ENCODE results near the gene PDE4D.

GRCh38 chr5:59500014-59500413 is 393.5 kb downstream of the PDE4D start:
- no peak for TF ChIP-seq CTCF (IDR thresholded peaks at IDR 0.05)
- no peak for TF ChIP-seq POLR2A (IDR thresholded peaks at IDR 0.05)

Measured in tibial nerve (tissue), 3 donors.